Measurements from ENCODE around the gene TOB1.

The TOB1 gene

GRCh38 chr17:50839591-50840310 lies 26.4 kb downstream of the TOB1 start:
- FAIRE-seq = no peak
- no peak for DNase-seq (ENCODE audit: insufficient read length)
- TF ChIP-seq POLR2A (IDR thresholded peaks at IDR 0.05; ENCODE audit: low read depth, low read length) (no peak), POLR2AphosphoS5 (IDR thresholded peaks at IDR 0.05; ENCODE audit: low read depth, low read length) (no peak), TAF1 (IDR thresholded peaks at IDR 0.05; ENCODE audit: borderline replicate concordance, low read depth, low read length) (no peak)

DNA sequence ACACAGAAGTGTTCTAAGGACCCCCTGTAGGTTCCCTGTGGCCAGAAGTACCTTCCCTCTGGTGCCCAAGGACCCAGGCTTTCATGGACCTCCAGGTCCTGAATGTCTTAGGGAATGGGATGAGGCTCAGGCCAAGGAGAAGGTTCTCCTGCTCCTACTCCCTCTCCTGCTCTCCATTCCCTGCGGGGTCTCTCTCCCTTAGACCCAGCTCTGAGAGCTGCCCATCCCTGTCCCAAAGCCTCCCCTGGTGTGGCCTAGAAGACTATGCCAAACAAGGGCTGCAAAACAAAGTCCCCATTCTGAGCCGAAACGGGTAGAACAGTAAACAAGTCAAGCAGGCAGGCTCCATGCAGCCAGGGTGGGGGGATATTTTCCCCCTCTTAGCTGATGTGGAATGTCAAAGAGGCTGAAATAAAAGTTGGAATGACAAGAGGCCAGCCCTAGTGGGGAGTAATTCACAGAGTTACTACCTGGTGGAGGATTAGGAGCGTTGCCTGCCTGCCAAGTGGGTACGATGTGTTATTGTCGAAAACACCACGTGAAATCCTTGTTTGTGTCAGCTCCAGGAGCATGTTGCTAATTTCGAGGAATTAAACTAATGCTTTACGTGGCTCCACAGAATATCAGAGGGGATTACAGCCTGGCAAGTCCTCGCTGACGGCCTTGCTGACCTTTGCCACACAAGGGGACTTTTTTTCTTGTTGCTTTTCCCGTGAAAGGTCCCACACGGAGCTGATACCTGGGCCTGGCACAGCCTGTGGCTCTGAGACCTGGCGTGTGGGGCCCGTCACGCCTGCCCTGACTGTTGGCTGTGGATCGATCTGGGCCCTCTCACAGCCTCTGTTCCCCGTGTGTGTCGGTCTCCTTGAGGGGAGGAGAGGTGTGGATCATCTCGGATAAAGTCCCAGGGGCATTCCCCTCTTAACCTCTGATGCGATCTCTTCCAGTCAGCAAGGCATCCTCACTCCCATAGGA lies 27.9 kb downstream of the TOB1 start:
- DNase-seq (ENCODE audit: insufficient read length) (no peak), FAIRE-seq (no peak)
- no peak for TF ChIP-seq TAF1 (IDR thresholded peaks at IDR 0.05; ENCODE audit: borderline replicate concordance, low read depth, low read length)
- no peak for TF ChIP-seq POLR2AphosphoS5 (IDR thresholded peaks at IDR 0.05; ENCODE audit: low read depth, low read length)
- no peak for TF ChIP-seq POLR2A (IDR thresholded peaks at IDR 0.05; ENCODE audit: low read depth, low read length)

- TF ChIP-seq POLR2AphosphoS5 (IDR thresholded peaks at IDR 0.05; ENCODE audit: low read depth, low read length) = no peak
- TF ChIP-seq POLR2A (IDR thresholded peaks at IDR 0.05; ENCODE audit: low read depth, low read length) = no peak
- no peak for TF ChIP-seq TAF1 (IDR thresholded peaks at IDR 0.05; ENCODE audit: borderline replicate concordance, low read depth, low read length)
- FAIRE-seq (no peak), DNase-seq (ENCODE audit: insufficient read length) (no peak)
Observed at GRCh38 chr17:50837286-50837979, 28.7 kb downstream of the TOB1 start.

- FAIRE-seq (no peak), DNase-seq (ENCODE audit: insufficient read length) (no peak)
- no peak for TF ChIP-seq POLR2A (IDR thresholded peaks at IDR 0.05; ENCODE audit: low read depth, low read length)
- TF ChIP-seq TAF1 (IDR thresholded peaks at IDR 0.05; ENCODE audit: borderline replicate concordance, low read depth, low read length) = no peak
- no peak for TF ChIP-seq POLR2AphosphoS5 (IDR thresholded peaks at IDR 0.05; ENCODE audit: low read depth, low read length)
Observed at GRCh38 chr17:50836826-50837225, 29.3 kb downstream of the TOB1 start.

GRCh38 chr17:50835301-50836234 lies 30.6 kb downstream of the TOB1 start, which contains the start of gene WFIKKN2:
TSS of gene WFIKKN2 (plus strand) at chr17:50835586. CDS start at chr17:50835938, 352 bp downstream.
- no peak for FAIRE-seq
- no peak for DNase-seq (ENCODE audit: insufficient read length)
- no peak for TF ChIP-seq POLR2A (IDR thresholded peaks at IDR 0.05; ENCODE audit: low read depth, low read length)
- TF ChIP-seq TAF1 (IDR thresholded peaks at IDR 0.05; ENCODE audit: borderline replicate concordance, low read depth, low read length) = no peak
- TF ChIP-seq POLR2AphosphoS5 (IDR thresholded peaks at IDR 0.05; ENCODE audit: low read depth, low read length) = no peak

DNA sequence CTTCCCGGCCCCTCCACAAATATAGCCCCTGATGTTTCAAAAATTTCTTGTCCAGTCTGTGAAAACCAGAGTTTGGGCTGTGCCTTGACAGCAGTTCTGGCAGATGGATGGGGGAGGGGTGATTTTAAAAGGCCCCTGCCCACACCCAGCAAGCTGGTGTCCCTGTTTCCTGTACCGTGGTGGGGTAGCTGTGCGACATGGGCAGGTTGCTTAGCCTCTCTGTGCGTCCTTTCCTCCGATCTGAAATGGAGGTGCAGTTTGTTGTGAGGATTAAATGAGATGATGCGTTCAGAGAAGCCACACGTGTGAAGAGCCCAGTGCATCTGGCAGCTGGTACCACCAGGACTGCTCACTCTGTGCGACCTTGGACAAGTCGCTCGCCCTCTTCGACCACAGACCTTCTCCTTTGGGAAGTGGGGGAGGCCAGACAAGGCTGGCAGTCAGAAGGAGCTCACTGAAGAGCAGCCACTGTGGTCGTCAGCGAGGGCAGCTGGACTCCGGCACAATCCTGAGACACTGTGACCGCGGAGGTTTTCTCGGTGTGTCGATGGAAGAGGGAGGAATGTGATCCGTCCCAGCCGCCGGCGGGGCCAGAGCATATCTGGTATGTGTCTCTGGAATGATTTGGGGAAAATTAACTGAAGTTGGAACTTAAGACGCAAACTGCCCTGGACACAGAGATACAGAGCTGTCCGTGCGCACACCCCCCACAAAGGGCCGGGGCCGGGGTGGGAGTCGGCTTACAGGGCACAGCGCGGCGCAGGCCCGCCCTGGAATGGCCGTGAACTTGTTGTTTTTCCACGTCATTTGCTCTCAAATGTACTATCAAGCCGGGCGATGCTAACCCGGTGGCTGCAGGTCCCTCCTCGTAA lies 31.5 kb downstream of the TOB1 start:
- DNase-seq (ENCODE audit: insufficient read length) (no peak), FAIRE-seq (no peak)
- TF ChIP-seq POLR2A (IDR thresholded peaks at IDR 0.05; ENCODE audit: low read depth, low read length) (no peak), POLR2AphosphoS5 (IDR thresholded peaks at IDR 0.05; ENCODE audit: low read depth, low read length) (no peak), TAF1 (IDR thresholded peaks at IDR 0.05; ENCODE audit: borderline replicate concordance, low read depth, low read length) (no peak)

DNA sequence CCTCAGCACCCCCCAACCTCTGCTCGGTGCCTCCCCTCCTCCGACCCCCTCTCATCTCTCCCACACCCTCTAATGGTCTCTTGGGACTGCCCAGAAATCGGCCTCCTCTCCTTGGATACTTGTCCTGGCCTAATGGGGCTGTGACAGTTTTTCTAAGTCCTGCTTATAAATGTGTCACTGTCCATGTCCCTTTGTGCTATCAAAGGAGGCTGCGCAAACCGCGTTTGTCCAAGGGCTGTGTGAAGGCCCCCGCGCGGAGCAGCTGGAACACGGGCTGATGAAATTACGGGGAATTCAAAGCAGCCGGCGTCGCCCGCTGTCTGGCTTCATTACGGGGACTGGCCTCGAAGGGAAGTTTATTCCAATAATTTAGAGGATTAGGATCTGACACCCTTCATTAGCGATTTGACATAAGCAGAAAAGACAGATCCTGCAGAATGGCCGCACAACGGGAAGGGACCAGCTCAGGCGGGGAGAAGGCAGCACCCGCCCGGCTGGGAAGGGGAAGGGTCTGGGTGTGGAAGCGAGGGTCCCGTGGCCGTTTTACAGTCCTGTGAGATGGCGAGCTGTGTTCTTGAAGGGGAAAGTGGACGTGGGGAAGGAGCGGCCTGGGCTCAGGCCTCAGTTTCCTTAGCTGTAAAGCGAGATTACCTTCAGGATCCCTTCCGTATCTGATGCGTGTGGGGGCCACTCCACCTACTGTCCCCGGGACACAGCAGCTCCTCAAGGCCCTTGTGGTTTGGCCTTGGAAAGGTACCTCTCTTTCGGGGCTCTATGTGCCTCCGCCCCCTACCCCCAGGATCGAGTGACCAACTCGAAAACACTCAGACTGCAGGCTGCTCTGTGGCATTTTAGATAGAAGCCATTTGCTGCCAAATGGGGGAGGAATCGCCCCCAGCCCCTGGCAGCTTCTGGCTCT lies 32.4 kb downstream of the TOB1 start:
- no peak for FAIRE-seq
- no peak for DNase-seq (ENCODE audit: insufficient read length)
- no peak for TF ChIP-seq TAF1 (IDR thresholded peaks at IDR 0.05; ENCODE audit: borderline replicate concordance, low read depth, low read length)
- no peak for TF ChIP-seq POLR2AphosphoS5 (IDR thresholded peaks at IDR 0.05; ENCODE audit: low read depth, low read length)
- no peak for TF ChIP-seq POLR2A (IDR thresholded peaks at IDR 0.05; ENCODE audit: low read depth, low read length)

GRCh38 chr17:50832864-50833381 lies 33.2 kb downstream of the TOB1 start:
- TF ChIP-seq POLR2A (IDR thresholded peaks at IDR 0.05; ENCODE audit: low read depth, low read length) = no peak
- TF ChIP-seq TAF1 (IDR thresholded peaks at IDR 0.05; ENCODE audit: borderline replicate concordance, low read depth, low read length) = no peak
- TF ChIP-seq POLR2AphosphoS5 (IDR thresholded peaks at IDR 0.05; ENCODE audit: low read depth, low read length) = no peak
- no peak for DNase-seq (ENCODE audit: insufficient read length)
- FAIRE-seq = no peak

Measured in GM12892 (cell line).